Stimulated activated CD4-positive, alpha-beta T cell treated with anti-CD3 and anti-CD28 coated beads, TNF-alpha, amount 100 ng/mL, for 1 hour (primary cell): Measurements from ENCODE around the gene INCA1.

Experiments
- DNase-seq, 3 donors: peaks; one replicate each; pipeline ENCODE4 v3.0.0-alpha.2; 2020; ENCODE audit warnings: low read depth in 3 of 3, low spot score in 1 of 3

The INCA1 gene

GRCh38 chr17:4949321-4950074, 47.8 kb downstream of the INCA1 start:
- DNase-seq = peak; percentile 52 to 66 (median 64)

- peak in 2 of 3 donors; percentile 35 to 57 for DNase-seq
These were observed 48.4 kb downstream of the INCA1 start for GRCh38 chr17:4948931-4949320.

- peak; percentile 81 to 83 (median 81) for DNase-seq
These were observed 49.0 kb downstream of the INCA1 start, which contains the start of gene PFN1 for GRCh38 chr17:4948166-4948930. Gene PFN1, minus strand, starts transcription at chr17:4948530. Its CDS starts 136 bp downstream, at chr17:4948394.

- peak in 2 of 3 donors; percentile 46 to 59 for DNase-seq
These were observed 49.7 kb downstream of the INCA1 start for GRCh38 chr17:4947411-4948165.

GRCh38 chr17:4947010-4947410, 50.3 kb downstream of the INCA1 start:
- no peak for DNase-seq

GRCh38 chr17:4946312-4946976, 50.9 kb downstream of the INCA1 start:
- no peak for DNase-seq

GRCh38 chr17:4945944-4946280, 51.4 kb downstream of the INCA1 start:
- no peak for DNase-seq

GRCh38 chr17:4945176-4945943, 52.0 kb downstream of the INCA1 start:
- DNase-seq = peak; percentile 51 to 68 (median 61)

- DNase-seq = no peak
These were observed 52.7 kb downstream of the INCA1 start for GRCh38 chr17:4944554-4945175.

- peak in 1 of 3 donors; percentile 29 for DNase-seq
These were observed 53.2 kb downstream of the INCA1 start for GRCh38 chr17:4944163-4944553.

GRCh38 chr17:4942760-4943508, 54.4 kb downstream of the INCA1 start:
- no peak for DNase-seq

GRCh38 chr17:4941319-4941610, 56.1 kb downstream of the INCA1 start:
- DNase-seq = no peak

- peak in 1 of 3 donors; percentile 13 for DNase-seq
These were observed 56.6 kb downstream of the INCA1 start for GRCh38 chr17:4940555-4941318.

- peak; percentile 83 to 92 (median 90) for DNase-seq
These were observed 57.3 kb downstream of the INCA1 start, which contains the start of the genes RNF167 and SLC25A11 for GRCh38 chr17:4939796-4940554. Gene RNF167, plus strand, starts transcription at chr17:4940268. Its CDS starts 642 bp downstream, at chr17:4940910. Gene SLC25A11, minus strand, starts transcription at chr17:4940046. Its CDS starts 136 bp downstream, at chr17:4939910.

GRCh38 chr17:4939546-4939795, 57.9 kb downstream of the INCA1 start:
- no peak for DNase-seq

- DNase-seq = no peak
These were observed 58.4 kb downstream of the INCA1 start for GRCh38 chr17:4938688-4939545.
